ENCODE measurements around the gene COG3.

The COG3 gene

DNA sequence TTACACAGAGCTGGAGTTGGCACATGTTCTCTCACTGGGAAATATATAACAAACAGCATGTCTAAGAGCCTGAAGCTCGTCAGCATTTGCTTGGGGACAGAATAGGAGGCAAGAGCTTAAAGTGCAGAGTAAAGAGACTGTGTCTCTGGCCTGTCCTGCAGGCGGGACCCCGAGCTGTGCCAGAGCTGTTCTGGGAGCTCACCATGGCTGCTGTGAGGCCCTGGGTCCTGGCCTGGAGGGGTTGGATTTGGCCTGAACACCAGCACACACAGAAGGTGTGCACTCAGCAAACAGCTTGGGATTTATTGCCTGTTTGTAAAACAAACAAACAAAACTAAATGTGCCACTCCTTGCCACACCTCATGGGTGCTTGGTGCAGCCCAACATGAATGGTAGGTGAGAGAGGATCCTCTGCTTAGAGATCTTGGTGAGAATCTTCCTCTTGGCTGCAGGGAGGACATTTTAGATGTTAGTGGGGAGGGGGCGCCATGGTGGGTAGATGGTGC lies 89.9 kb downstream of the COG3 start:
- DNase-seq, result no peak

DNA sequence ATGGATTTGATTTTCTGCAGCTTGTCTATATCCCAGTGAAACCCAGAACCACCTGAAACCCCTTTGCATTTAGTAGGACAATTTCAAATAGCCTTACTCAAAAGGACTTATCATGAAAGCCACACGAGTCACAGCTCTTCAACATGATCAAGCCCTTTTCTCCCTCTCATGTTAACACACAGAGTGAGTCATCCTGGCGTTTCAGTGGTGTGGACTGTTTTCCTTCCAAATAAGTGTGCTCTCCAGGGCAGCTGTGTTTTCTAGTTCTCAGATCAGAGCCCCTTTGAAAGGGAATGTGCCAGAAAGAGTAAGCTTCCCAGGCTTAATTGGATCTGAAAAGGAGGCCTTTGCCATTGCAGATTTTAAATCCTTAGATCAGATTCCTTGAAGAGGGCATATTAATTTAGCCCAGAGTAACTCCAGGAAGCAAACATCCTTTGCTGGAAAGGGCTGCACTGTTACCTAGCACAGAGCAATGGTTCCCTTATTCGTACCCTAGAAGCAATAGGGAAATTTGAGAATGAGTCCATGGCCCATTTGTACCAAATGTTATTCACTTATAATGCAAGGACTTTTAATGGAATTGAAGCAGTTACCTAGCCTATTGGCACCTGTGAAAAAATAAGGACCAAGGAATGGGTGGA lies 99.5 kb downstream of the COG3 start:
- no peak for DNase-seq

DNA sequence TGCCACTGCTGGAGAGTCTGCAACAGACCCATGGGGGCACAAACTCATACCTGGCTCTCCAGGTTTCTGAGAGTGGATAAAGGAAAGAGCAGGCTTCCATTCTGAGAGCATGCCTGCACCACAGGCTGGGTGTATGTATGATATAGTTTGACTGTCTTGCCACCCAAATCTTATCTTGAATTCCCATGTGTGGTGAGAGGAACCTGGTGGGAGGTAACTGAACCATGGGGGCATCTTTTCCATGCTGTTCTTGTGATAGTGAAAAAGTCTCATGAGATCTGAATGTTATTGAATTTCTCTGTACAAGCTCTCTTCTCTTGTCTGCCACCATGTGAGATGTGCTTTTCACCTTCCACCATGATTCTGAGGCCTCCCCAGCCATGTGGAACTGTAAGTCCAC lies 100.6 kb downstream of the COG3 start:
- DNase-seq, result no peak

DNA sequence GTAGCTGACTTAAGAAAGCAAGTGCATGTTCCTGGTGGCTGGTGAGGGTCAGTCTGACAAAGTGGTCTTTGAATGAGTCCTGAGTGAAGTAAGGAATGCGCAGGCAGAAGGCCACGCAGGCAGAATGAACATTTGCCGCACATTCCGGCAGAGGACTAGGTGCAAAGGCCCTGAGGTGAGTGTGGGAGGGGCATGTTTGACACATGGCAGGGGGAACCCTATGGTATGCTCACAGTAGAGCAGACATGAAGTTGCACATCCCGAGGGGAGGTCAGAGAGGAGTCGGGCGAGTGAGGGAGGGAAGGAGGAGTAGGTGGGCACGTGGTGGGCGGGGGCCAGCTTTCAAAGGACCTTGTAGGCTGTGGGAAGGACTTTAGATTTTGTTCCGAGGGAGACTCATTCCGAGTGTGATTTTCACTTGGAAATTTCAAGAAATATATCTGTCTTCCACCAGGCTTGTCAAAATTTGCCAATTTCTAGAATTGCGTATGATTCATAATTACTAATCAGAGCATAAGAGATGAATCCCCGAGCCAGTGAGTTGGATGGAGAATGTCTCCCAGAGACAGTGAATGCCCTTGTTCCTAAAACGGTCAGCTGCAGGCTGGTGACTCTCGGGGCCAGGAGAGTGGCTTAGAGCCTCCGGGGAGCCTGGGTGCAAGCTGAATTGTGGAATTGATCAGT lies 110.5 kb downstream of the COG3 start:
- DNase-seq, result no peak

DNA sequence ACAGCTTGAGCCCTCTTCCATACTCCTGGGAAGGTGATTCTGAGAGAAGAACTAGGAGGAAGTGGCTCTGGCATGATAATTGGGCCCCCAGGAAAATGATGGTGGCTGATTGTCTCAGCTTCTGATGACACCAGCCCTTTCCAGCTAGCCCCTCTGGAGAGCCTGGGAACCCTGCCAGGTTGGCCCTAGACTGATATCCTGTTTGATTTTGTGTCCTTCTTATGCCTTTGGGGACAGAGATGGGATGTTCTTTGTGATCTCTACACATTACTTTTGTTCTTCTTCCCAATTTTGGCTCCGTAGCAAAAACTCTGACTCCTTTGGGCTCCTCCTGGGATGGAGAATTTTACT lies 111.1 kb downstream of the COG3 start:
- no peak for DNase-seq

DNA sequence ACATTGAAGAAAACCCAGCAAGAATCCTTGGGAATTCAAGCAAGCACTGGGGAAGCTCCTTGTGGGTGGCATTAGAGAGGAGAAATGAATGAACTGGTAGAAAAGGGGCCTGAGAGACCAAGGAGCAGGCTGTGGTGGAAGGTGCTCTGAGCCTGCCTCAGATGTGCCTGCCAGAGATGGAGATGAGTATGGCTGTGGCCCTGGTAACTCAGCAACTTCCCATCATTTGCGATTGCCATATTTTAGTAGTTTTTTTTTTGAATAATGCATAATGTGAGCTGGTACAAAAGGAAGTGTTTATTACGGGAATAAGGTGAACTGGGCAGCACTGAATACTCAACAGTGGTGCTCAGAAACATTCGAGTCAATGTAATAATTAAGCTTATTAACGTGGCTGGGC lies 111.7 kb downstream of the COG3 start:
- no peak for DNase-seq

DNA sequence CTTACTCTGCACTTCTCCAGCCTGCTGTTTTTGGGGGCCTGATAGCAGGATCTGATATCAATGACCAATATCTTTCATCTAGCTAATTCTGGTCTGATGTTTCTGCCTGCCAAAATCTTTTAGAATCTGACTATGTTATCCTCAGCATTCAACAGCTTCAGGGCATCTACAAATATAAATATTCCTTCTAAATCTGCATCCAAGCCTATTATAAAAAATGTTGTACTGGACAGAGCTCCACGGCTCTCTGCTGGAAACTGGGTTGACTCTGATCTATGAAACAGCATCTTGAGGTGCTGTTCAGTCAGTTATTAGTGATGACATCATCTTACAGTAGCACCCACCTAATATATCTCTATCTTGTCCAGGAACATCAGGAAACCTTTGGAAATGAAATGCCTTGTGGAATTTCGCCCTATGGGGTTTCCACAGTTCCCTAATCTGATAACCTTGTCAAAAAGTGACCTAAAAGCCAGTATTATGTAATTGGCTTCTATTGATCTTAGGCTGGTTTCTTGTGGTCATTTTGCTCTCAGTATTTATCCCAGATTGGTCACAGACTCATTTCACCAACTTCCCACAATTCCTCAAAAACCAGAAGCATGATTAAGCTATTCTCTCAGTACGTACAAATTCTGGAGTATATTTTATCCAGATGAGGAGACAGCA lies 117.8 kb downstream of the COG3 start:
- no peak for DNase-seq

DNA sequence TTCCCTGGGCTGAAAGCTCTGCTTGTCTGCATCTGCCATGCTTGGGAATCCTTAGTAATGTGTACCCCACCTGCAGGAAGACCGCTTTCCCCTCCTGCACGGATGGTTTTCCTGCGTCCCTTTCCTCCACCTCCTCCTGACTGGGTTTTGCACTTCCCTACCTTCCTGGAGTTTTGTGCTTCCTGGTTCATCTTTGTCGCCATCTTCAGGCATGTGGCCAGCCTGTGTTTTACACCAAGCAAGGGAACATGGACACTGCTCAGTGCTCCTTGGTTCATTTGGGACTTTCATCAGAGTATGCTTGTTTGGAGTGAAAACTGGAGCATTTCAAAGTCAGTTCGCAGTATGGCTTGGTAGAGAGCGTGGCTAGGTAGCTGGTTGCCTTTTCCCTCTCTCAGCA lies 120.1 kb downstream of the COG3 start:
- DNase-seq, result no peak

Measured in CD4-positive, alpha-beta T cell treated with Interleukin-6 for 4 hours (primary cell).